ENCODE results near the gene SMIM23.

GRCh38 chr5:171743436-171744076 lies 42.1 kb upstream of the SMIM23 start:
- TF ChIP-seq MXI1 (IDR thresholded peaks at IDR 0.05; ENCODE audit: borderline replicate concordance, low read depth, low read length), result no peak
- TF ChIP-seq, protein P1, sequence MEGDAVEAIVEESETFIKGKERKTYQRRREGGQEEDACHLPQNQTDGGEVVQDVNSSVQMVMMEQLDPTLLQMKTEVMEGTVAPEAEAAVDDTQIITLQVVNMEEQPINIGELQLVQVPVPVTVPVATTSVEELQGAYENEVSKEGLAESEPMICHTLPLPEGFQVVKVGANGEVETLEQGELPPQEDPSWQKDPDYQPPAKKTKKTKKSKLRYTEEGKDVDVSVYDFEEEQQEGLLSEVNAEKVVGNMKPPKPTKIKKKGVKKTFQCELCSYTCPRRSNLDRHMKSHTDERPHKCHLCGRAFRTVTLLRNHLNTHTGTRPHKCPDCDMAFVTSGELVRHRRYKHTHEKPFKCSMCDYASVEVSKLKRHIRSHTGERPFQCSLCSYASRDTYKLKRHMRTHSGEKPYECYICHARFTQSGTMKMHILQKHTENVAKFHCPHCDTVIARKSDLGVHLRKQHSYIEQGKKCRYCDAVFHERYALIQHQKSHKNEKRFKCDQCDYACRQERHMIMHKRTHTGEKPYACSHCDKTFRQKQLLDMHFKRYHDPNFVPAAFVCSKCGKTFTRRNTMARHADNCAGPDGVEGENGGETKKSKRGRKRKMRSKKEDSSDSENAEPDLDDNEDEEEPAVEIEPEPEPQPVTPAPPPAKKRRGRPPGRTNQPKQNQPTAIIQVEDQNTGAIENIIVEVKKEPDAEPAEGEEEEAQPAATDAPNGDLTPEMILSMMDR (conservative IDR thresholded peaks at IDR 0.05; ENCODE audit: low read depth, low read length), result no peak
- no peak for TF ChIP-seq ELK1 (IDR thresholded peaks at IDR 0.05; ENCODE audit: borderline replicate concordance, low read depth, low read length)
- no peak for TF ChIP-seq POLR2A (IDR thresholded peaks at IDR 0.05; ENCODE audit: low read depth, low read length)
- no peak for TF ChIP-seq BHLHE40 (IDR thresholded peaks at IDR 0.05; ENCODE audit: low read depth, low read length)
- no peak for TF ChIP-seq RAD21 (IDR thresholded peaks at IDR 0.05; ENCODE audit: low read length)
- no peak for TF ChIP-seq CEBPB (IDR thresholded peaks at IDR 0.05; ENCODE audit: low read depth, low read length)
- no peak for TF ChIP-seq RCOR1 (IDR thresholded peaks at IDR 0.05; ENCODE audit: insufficient replicate concordance, low read length)
- TF ChIP-seq, protein P2, sequence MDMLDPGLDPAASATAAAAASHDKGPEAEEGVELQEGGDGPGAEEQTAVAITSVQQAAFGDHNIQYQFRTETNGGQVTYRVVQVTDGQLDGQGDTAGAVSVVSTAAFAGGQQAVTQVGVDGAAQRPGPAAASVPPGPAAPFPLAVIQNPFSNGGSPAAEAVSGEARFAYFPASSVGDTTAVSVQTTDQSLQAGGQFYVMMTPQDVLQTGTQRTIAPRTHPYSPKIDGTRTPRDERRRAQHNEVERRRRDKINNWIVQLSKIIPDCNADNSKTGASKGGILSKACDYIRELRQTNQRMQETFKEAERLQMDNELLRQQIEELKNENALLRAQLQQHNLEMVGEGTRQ (IDR thresholded peaks at IDR 0.05; ENCODE audit: low read depth, low read length), result no peak
- TF ChIP-seq MAZ (IDR thresholded peaks at IDR 0.05; ENCODE audit: borderline replicate concordance, low read depth, low read length), result no peak
- TF ChIP-seq NFE2L2 (IDR thresholded peaks at IDR 0.05; ENCODE audit: low read depth, low read length), result no peak
